Measurements from ENCODE around the gene PLCZ1.

GRCh38 chr12:18676996-18677588, 60.7 kb downstream of the PLCZ1 start:
- TF ChIP-seq, protein P1, sequence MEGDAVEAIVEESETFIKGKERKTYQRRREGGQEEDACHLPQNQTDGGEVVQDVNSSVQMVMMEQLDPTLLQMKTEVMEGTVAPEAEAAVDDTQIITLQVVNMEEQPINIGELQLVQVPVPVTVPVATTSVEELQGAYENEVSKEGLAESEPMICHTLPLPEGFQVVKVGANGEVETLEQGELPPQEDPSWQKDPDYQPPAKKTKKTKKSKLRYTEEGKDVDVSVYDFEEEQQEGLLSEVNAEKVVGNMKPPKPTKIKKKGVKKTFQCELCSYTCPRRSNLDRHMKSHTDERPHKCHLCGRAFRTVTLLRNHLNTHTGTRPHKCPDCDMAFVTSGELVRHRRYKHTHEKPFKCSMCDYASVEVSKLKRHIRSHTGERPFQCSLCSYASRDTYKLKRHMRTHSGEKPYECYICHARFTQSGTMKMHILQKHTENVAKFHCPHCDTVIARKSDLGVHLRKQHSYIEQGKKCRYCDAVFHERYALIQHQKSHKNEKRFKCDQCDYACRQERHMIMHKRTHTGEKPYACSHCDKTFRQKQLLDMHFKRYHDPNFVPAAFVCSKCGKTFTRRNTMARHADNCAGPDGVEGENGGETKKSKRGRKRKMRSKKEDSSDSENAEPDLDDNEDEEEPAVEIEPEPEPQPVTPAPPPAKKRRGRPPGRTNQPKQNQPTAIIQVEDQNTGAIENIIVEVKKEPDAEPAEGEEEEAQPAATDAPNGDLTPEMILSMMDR (IDR thresholded peaks at IDR 0.05): no peak
- TF ChIP-seq POLR2A (IDR thresholded peaks at IDR 0.05) (no peak), POLR2AphosphoS5 (IDR thresholded peaks at IDR 0.05) (no peak), EP300 (IDR thresholded peaks at IDR 0.05) (no peak)

All from upper lobe of left lung (tissue), 4 donors.